NCI-H2196 treated with DMSO at 0.1 percent for 48 hours (cell line): ENCODE data around the gene GRM7.

ENCODE experiments used
- DNase-seq: peaks from one replicate; lab custom pipeline; 2025; ENCODE audit not compliant: unreplicated experiment; lab: John Stamatoyannopoulos, UW

GRM7 gene

DNA sequence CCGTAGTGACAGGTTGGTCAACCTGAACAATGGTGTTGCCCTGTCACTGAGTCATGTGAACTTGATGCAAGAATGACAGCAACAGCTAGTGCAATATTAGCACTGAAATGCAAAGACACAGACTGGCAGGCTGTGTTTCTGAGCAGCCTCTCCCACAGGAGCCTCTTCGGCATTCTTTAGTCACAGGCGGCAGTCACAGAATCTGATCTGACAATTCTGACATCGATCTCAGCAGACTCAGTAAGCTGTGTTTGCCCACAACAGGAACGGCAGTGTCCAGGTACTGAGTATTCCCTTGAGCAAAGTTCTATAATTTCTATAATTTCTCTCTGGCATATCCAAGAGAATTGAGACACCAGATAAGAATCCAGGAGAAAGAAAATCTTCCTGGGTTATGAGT is 776.8 kb downstream of the GRM7 start:
- DNase-seq: no peak

GRCh38 chr3:7638103-7638502 is 777.2 kb downstream of the GRM7 start:
- DNase-seq: no peak

DNA sequence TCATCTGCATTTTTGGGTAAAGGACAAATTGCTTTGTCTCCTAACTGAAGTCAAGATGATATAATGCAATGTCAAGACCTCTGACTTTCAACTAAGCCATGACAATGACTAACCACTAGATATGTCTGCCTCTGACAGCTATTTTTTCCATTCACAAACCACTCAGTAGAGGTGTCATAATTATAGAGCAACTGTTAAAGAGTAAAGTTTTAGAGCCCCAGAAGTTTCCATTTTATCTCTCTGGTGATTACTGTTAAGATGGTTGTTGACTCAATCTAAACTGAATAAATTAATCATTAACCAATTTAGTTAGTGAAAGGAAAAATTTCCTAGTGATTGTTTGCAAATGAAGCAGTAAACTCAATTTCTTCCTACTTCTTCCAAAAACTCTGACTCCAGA is 779.9 kb downstream of the GRM7 start:
- DNase-seq: no peak

GRCh38 chr3:7646851-7647250 is 785.9 kb downstream of the GRM7 start:
- no peak for DNase-seq

GRCh38 chr3:7650466-7650865 is 789.6 kb downstream of the GRM7 start:
- DNase-seq: no peak

DNA sequence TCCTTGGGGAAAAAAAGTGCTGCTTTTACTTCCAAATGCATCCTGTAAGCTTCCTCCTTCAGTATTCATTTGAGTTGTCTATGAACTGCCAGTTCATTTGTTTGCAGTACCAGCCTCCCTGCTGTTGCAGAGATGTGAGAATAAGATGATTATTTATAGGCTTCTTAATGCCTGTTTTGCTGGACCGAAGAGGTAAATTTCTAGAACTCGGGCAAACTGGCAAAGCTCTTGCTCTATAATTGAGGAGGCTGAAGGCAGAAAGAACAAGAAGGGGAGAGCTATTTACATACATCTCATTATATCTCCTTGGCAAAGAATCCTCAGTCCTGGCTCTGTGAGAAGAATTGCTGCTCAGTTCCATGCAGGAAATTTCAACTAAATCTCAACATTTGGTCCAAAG is 790.4 kb downstream of the GRM7 start:
- no peak for DNase-seq

DNA sequence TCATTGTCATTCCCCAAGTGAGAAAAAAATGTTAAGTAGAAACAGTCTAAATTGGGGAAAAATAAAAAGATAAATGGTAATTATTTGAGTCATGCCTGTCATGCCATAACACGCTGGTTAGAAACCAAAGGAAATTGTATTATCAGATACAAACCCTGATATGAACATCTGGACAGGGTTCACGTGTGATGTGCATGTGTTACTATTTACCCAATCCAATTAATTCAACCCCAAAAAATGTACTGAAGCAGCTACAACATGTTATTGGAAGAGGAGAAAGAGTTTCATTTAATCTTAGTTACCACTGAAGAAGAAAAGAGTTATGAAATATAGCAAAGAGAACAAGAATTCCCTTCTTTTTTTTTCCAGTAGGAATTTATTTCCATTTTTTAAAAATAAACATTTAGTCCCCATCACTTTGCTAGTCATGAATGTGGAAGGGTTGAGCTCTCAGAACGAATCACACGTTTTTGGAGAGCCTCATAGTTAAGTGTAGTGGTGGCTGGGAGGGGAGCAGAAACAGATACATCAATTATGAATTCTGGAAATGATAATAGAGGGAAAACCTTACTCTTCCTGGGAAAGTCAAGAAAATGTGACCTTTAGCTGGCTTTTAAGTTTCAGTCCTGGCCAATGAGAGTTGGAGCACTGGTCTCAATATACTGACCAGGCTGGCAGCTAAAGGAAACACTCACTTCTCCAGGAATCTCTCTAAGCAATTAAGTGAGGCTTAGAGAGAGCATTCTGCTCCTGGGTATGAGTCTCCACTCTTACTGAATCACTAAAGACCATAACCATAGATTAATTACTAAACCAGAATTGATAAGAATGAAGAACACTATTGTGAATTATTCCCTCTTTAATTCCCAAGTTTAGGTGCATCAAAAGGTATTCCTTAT is 796.5 kb downstream of the GRM7 start:
- DNase-seq: no peak

DNA sequence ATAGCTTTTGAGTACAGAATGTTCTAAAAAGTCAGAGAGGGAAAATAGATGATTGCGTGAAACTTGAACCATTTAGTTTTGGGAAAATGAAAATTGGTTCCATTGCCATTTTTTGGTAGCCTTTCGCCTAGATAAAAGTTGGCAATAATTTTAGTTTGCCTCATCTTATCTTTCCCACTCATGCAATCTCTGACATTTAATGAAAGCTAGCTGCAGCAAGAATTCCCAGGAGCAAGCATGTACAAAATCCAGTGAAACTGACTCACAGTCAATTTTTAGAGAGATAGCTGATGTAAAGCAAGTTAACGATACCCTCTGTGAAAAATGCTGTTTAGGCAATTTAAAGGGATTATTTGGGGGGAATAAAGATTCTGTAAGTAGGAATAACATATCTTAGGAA is 797.4 kb downstream of the GRM7 start:
- DNase-seq: no peak

- DNase-seq: no peak
Observed at GRCh38 chr3:7659079-7659478, 798.2 kb downstream of the GRM7 start.

- no peak for DNase-seq
Observed at GRCh38 chr3:7663771-7664170, 802.9 kb downstream of the GRM7 start.

DNA sequence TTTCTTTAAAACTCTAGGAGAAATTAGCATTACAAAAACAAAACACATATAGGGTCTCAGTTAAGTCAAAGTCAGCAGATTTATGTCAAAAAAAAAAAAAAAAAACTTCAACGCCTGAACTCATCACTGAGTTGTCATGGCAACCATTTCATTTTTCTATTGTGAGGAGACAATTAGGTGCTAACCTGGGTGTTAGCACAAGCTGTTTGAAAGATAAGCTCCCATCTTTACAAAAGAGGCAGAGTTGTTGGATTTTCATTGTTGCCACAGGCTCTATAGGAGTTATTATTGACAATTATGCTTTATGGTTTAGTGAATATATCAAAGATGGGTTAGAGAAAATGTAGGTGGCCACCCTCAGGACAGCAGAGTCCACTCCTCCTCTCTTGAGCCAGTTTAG is 806.9 kb downstream of the GRM7 start:
- no peak for DNase-seq

- no peak for DNase-seq
Observed at GRCh38 chr3:7669641-7670040, 808.7 kb downstream of the GRM7 start.

- DNase-seq: no peak
Observed at GRCh38 chr3:7678521-7678920, 817.6 kb downstream of the GRM7 start.

- DNase-seq: no peak
Observed at GRCh38 chr3:7682822-7683229, 821.9 kb downstream of the GRM7 start.

DNA sequence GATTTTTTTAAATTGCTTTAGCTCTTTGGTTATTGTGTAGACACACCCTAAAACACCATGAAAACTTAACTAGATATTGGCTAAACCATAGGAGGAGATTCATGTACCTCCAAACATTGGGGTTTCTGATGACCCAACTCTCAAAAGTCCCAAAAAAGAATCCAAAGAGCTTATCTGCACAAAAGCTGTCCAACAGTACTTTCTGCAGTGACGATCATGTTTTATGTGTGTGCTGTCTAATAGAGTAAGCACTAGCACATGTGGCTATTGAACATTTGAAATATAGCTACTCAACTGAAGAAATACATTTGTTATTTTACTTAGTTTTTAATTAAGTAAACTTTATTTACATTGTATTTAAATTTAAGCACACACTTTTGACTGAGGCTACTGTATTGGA is 822.5 kb downstream of the GRM7 start:
- DNase-seq: no peak

DNA sequence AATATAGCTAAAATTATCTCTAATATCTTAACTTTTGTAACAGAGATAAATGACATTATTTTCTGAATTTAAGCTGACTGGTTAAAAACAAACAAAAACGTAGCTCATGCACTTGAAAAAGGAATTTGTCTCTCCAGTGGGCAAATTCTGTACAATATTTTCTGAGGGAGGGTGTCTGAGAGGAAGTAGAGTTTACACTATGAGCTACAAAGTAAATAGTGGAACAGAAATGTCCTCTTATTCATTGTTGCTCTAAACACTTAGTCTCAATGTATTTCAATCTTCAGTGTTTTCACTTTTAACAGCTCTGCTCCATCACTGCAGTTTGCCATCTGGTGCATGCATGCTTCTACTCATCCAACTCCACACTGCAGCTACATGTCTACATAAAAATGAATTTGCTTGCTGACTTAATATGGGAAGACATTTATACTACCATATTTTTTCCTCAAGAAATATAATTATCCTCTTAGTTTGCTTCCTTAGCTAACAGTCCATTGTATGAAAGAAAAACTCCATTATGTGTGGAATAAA is 823.3 kb downstream of the GRM7 start:
- DNase-seq: no peak

GRCh38 chr3:7687428-7688147 is 826.7 kb downstream of the GRM7 start:
- DNase-seq: no peak

DNA sequence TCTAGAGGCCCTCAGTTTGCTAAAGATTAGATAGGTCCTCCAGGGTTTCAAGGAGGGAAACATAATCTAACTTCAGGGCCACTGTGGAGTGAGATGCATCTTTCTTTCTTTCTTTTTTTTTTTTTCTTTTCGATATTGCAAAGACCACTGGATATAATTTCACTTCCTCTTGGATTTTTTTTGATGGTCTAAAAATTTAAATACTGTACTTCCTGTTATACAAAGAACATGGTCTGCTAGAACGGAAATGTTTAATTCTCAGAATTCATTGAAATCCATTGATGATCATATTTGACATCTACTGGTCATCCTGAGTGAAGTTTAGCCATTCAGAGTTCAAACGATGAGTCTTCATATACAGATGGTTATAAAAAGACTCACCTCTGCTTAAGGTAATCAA is 832.0 kb downstream of the GRM7 start:
- DNase-seq: no peak

GRCh38 chr3:7693976-7694375 is 833.1 kb downstream of the GRM7 start:
- DNase-seq: no peak

GRCh38 chr3:7695049-7695448 is 834.1 kb downstream of the GRM7 start:
- DNase-seq: no peak

DNA sequence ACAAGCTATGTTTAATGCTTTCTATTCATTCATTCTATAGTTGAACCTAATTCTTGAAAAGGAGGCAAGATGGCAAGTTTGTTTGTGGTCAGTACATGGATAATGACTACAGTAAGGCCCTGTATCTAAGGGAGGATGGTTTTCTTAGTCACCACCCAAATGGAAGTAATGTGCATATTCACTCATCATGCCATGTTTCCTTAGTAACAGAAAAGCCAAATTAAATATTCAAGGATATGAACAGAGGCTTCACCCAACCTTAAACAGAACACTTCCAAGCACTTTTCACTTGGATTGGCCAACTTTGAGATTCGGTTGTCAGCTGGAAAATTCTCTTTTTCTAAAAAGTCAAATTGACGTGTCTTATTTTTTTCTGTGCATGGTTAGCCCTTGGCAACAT is 835.4 kb downstream of the GRM7 start:
- no peak for DNase-seq

- DNase-seq: no peak
Observed at GRCh38 chr3:7697548-7697947, 836.6 kb downstream of the GRM7 start.
